PFSK-1 (cell line): ENCODE measurements around the gene SORBS1.

Experiments used
- FOXP2 ChIP-seq: optimal IDR thresholded peaks from 2 replicates; pipeline ENCODE3; 2011; ENCODE audit warnings: borderline replicate concordance, control low read depth, inconsistent platforms; ENCODE audit not compliant: insufficient read depth; ENCODE audit errors: extremely low read length, extremely low read depth
- POLR2AphosphoS5 ChIP-seq: IDR thresholded peaks from 2 replicates; pipeline ENCODE4 v1.6.1; 2012; ENCODE audit warnings: low read depth, mild to moderate bottlenecking, control low read depth, low read length, moderate library complexity
- SIN3A ChIP-seq: IDR thresholded peaks from 2 replicates; pipeline ENCODE4 v1.6.1; 2012; ENCODE audit warnings: mild to moderate bottlenecking, low read length, moderate library complexity, borderline replicate concordance; ENCODE audit not compliant: insufficient read depth
- TAF1 ChIP-seq: IDR thresholded peaks from 2 replicates; pipeline ENCODE4 v1.6.1; 2012; ENCODE audit warnings: low read length, control low read depth, borderline replicate concordance; ENCODE audit not compliant: insufficient read depth
- TF ChIP-seq, protein P1 (sequence below), 2 experiments: IDR thresholded peaks; 2 replicates each; pipeline versions ENCODE4 v1.6.1 to v1.8.0; 2011 to 2012; ENCODE audit warnings: low read depth in 2 of 2, low read length in 2 of 2, control low read depth in 1 of 2, inconsistent platforms in 1 of 2, mild to moderate bottlenecking in 1 of 2, moderate library complexity in 1 of 2; ENCODE audit not compliant: insufficient read depth in 1 of 2

Gene SORBS1

DNA sequence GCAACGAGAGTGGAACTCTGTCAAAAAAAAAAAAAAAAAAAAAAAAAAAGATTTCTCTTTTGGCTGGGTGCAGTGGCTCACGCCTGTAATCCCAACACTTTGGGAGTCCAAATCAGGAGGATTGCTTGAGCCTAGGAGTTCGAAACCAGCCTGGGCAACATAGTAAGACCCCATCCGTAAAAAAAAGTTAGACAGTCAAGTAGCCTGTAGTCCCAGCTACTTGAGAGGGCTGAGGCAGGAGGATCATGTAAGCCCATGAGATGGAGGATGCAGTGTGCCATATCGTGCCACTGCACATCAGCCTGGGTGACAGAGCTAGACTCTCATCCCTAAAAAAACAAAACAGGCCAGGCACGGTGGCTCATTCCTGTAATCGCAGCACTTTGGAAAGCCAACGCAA, 295.6 kb downstream of the SORBS1 start:
- TF ChIP-seq POLR2AphosphoS5: no peak
- TF ChIP-seq, protein P1, sequence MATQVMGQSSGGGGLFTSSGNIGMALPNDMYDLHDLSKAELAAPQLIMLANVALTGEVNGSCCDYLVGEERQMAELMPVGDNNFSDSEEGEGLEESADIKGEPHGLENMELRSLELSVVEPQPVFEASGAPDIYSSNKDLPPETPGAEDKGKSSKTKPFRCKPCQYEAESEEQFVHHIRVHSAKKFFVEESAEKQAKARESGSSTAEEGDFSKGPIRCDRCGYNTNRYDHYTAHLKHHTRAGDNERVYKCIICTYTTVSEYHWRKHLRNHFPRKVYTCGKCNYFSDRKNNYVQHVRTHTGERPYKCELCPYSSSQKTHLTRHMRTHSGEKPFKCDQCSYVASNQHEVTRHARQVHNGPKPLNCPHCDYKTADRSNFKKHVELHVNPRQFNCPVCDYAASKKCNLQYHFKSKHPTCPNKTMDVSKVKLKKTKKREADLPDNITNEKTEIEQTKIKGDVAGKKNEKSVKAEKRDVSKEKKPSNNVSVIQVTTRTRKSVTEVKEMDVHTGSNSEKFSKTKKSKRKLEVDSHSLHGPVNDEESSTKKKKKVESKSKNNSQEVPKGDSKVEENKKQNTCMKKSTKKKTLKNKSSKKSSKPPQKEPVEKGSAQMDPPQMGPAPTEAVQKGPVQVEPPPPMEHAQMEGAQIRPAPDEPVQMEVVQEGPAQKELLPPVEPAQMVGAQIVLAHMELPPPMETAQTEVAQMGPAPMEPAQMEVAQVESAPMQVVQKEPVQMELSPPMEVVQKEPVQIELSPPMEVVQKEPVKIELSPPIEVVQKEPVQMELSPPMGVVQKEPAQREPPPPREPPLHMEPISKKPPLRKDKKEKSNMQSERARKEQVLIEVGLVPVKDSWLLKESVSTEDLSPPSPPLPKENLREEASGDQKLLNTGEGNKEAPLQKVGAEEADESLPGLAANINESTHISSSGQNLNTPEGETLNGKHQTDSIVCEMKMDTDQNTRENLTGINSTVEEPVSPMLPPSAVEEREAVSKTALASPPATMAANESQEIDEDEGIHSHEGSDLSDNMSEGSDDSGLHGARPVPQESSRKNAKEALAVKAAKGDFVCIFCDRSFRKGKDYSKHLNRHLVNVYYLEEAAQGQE (IDR thresholded peaks at IDR 0.05; ENCODE audit: insufficient read depth in 1 of 2, low read depth in 2 of 2, low read length in 2 of 2): no peak
- TF ChIP-seq FOXP2: no peak
- TF ChIP-seq SIN3A: no peak
- TF ChIP-seq TAF1: no peak

DNA sequence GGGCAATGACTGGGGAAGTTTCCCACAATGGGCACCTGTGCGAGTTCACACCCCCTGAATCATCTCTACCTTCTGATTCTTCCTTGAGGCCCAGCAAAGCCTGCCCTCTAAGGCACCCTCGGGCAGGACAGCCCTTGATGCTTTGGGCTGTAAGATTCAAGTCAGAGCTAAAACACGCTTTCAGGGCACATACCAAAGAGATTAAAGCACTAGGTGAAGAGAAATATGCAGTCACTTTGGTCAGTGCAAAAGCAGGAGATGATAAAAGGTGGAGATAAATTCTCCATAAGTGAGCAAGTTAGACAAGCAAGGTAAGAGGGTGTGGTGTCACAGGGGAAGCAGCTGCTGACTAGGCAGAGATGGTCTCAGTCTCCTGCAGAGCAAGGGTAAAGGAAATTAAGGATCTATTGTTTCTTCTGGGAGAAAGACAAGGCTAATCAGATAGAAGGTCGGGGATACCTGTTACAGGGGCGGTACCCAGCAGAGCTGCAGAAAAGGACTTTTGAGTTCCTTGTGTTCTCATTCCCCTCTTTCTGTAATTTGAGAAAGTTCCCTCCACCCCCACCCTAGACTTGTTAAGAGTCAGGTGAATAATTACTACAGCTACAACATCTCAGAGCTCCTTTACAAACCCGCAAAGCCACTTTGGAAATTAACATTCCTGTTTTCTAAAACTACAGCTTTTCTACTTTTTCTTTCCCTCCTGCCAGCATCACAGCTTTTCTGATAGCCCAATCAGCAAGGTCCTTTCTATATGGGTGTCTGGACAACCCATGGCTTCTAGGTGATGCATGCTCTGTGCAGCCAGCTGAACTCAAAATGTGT, 296.7 kb downstream of the SORBS1 start:
- no peak for TF ChIP-seq TAF1

DNA sequence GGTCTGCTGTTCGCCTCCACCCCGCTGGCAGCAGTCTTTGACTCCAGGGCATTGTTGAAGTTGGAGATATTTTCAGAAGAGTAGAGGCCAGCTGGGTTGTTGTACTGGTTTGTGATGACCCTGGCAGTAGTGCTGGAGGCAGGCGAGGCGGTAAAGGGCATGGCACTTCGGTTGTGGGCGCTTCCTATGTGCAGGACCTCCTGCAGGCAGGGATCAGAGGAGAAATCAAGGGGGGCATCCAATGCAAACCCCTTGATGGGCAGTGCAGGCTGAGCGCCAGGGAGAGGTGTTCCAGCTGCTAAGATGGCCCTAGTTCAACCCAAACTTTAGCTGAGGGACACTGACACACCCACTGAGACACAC, 297.3 kb downstream of the SORBS1 start:
- TF ChIP-seq TAF1 (no peak), FOXP2 (no peak), SIN3A (no peak), POLR2AphosphoS5 (no peak)
- TF ChIP-seq, protein P1 (IDR thresholded peaks at IDR 0.05; ENCODE audit: insufficient read depth in 1 of 2, low read depth in 2 of 2, low read length in 2 of 2): no peak

DNA sequence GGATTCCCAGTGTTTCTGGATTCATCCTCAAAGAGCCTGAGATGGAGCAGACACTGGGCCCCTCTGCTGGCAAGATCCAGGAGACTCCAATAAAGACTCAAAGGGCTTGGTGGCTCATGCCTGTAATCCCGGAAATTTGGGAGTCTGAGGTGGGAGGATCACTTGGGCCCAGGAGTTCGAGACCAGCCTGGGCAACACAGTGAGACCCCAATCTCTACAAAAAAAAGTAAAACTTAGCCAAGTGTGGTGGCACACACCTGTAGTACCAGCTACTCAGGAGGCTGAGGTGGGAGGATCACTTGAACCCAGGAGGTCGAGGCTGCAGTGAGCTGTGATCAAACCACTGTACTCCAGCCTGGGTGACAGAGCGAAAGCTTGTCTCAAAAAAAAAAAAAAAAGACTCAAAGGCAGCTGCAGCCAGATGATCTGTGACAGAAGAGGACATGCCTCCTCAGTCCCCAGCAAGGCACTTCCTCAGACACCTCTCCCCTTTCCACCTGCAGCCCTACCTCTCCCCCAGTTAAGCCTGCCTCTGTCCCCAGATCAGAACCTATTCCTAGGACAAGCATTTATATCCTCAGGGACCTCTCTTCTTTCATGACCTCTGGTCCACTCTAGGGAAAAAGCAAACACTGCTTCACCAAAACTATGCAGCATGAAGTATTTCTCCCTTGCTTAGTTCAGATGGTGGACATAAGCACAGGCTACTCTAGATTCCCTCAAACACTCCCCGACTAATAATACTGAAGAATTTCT, 298.2 kb downstream of the SORBS1 start:
- TF ChIP-seq FOXP2: no peak

DNA sequence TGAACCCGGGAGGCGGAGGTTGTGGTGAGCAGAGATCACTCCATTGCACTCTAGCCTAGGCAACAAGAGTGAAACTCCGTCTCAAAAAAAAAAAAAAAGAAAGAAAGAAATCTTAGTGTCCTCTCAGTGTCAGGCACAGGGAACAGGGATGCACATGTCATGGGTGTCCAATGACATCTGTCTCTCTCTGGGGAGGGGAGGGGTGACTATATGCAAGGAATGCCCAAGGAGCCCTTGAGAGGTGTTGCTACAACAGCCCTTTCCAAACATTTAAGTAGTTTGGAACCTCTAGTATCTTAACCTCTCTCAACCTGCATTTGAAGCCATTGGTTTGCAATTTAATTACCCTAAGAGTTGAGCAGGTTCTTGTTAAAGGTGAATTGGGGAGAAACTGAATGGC, 299.2 kb downstream of the SORBS1 start:
- no peak for TF ChIP-seq POLR2AphosphoS5
- TF ChIP-seq FOXP2: no peak
- TF ChIP-seq, protein P1 (IDR thresholded peaks at IDR 0.05; ENCODE audit: insufficient read depth in 1 of 2, low read depth in 2 of 2, low read length in 2 of 2): no peak
- TF ChIP-seq TAF1: no peak
- no peak for TF ChIP-seq SIN3A
